ENCODE measurements around the gene HPCAL4.

The HPCAL4 gene

GRCh38 chr1:39655578-39656268 is 35.5 kb downstream of the HPCAL4 start:
- DNase-seq (ENCODE audit: extremely low spot score): no peak
- TF ChIP-seq, protein P1, sequence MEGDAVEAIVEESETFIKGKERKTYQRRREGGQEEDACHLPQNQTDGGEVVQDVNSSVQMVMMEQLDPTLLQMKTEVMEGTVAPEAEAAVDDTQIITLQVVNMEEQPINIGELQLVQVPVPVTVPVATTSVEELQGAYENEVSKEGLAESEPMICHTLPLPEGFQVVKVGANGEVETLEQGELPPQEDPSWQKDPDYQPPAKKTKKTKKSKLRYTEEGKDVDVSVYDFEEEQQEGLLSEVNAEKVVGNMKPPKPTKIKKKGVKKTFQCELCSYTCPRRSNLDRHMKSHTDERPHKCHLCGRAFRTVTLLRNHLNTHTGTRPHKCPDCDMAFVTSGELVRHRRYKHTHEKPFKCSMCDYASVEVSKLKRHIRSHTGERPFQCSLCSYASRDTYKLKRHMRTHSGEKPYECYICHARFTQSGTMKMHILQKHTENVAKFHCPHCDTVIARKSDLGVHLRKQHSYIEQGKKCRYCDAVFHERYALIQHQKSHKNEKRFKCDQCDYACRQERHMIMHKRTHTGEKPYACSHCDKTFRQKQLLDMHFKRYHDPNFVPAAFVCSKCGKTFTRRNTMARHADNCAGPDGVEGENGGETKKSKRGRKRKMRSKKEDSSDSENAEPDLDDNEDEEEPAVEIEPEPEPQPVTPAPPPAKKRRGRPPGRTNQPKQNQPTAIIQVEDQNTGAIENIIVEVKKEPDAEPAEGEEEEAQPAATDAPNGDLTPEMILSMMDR (IDR thresholded peaks at IDR 0.05; ENCODE audit: control extremely low read depth, extremely low read depth, low read depth, missing control alignments): no peak
- ChIA-PET POLR2A (no interaction called here), CTCF (interaction anchor here (1.0 to 13.2 kb wide), 10 partner anchors 8 to 558 kb away, joined by 4 to 307 read pairs (median 12); partner anchors contain the start of gene NT5C1A)

GRCh38 chr1:39654291-39654690 is 36.9 kb downstream of the HPCAL4 start:
- DNase-seq (ENCODE audit: extremely low spot score): no peak
- POLR2A ChIA-PET: no interaction called here
- TF ChIP-seq, protein P1 (IDR thresholded peaks at IDR 0.05; ENCODE audit: control extremely low read depth, extremely low read depth, low read depth, missing control alignments): no peak
- CTCF ChIA-PET: interaction anchor here (0.7 to 13.2 kb wide), 24 partner anchors 7 to 569 kb away, joined by 3 to 307 read pairs (median 4); partner anchors contain the start of gene NT5C1A

GRCh38 chr1:39653546-39654031 is 37.6 kb downstream of the HPCAL4 start:
- TF ChIP-seq, protein P1 (IDR thresholded peaks at IDR 0.05; ENCODE audit: control extremely low read depth, extremely low read depth, low read depth, missing control alignments): peak; percentile 88
- ChIA-PET CTCF (interaction anchor here (0.7 to 13.2 kb wide), 38 partner anchors 9 to 568 kb away, joined by 3 to 307 read pairs (median 4); partner anchors contain the start of genes HEYL, NT5C1A and PPIE), POLR2A (no interaction called here)
- peak; percentile 75 for DNase-seq (ENCODE audit: extremely low spot score)

DNA sequence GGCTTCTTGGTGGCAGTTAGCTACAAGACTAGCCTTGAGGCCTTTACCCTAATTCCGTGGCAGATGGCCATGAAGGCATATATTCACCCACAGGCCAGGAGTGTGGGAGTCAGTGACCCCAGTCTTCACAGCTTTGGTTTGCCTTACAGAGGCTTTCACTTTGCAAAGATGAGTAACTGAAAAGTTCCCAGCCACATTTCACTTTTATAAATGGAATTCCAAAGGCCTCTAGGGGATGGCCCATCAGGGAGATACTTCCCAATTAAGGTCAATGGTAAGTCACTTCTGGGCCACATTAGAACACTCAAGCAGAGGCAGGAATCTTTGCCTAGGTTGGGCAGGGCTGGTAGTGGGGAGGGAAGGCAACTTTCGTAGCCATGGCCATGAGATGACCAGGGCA is 38.7 kb downstream of the HPCAL4 start:
- TF ChIP-seq, protein P1 (IDR thresholded peaks at IDR 0.05; ENCODE audit: control extremely low read depth, extremely low read depth, low read depth, missing control alignments): no peak
- ChIA-PET CTCF (interaction anchor here (1.1 to 13.2 kb wide), 12 partner anchors 10 to 554 kb away, joined by 3 to 307 read pairs (median 6); partner anchors contain the start of genes HEYL and NT5C1A), POLR2A (no interaction called here)
- DNase-seq (ENCODE audit: extremely low spot score): no peak

- CTCF ChIA-PET: interaction anchor here (1.4 to 13.2 kb wide), 5 partner anchors 19 to 103 kb away, joined by 3 to 307 read pairs (median 7); partner anchors contain the start of gene NT5C1A
- no peak for DNase-seq (ENCODE audit: extremely low spot score)
- POLR2A ChIA-PET: no interaction called here
- TF ChIP-seq, protein P1 (IDR thresholded peaks at IDR 0.05; ENCODE audit: control extremely low read depth, extremely low read depth, low read depth, missing control alignments): no peak
These were observed 39.1 kb downstream of the HPCAL4 start for GRCh38 chr1:39652105-39652504.

GRCh38 chr1:39650431-39650830 is 40.8 kb downstream of the HPCAL4 start:
- ChIA-PET POLR2A (no interaction called here), CTCF (interaction anchor here (1.4 kb wide), 1 partner anchor 8 kb away, joined by 6 read pairs; no protein-coding TSS in a partner anchor)
- DNase-seq (ENCODE audit: extremely low spot score): no peak
- TF ChIP-seq, protein P1 (IDR thresholded peaks at IDR 0.05; ENCODE audit: control extremely low read depth, extremely low read depth, low read depth, missing control alignments): no peak
